HG03342 (cell line): ENCODE results near the gene OR5T2.
"Not testable (repeated sequence)": the region's sequence is repeated elsewhere in the genome, so short reads cannot be mapped to it uniquely, and the experiment has no call there.

Source experiments
- ATAC-seq: cut with Tn5 transposase; IDR thresholded peaks from one replicate; pipeline ENCODE4 v1.9.1; 2021; ENCODE audit warnings: mild to moderate bottlenecking, moderate library complexity; ENCODE audit not compliant: unreplicated experiment

The OR5T2 gene

GRCh38 chr11:56234155-56234554 is at the start of gene OR5T2:
OR5T2 (minus strand) TSS chr11:56234255; CDS start chr11:56233062, 1,193 bp downstream.
- ATAC-seq: no peak

GRCh38 chr11:56273854-56274253 is 39.8 kb upstream of the OR5T2 start, which contains the start of gene OR5T1:
OR5T1 (plus strand) TSS chr11:56274154; CDS start chr11:56275639, 1,485 bp downstream.
- no peak for ATAC-seq

- no peak for ATAC-seq
Measured at GRCh38 chr11:56271092-56271491, 37.0 kb upstream of the OR5T2 start.

GRCh38 chr11:56251954-56252353 is 17.9 kb upstream of the OR5T2 start, which contains the start of gene OR5T3:
OR5T3 (plus strand) TSS chr11:56252254; CDS start chr11:56252254, 0 bp downstream.
- no peak for ATAC-seq

- ATAC-seq: not testable (repeated sequence)
Measured at GRCh38 chr11:56219735-56220134, 14.3 kb downstream of the OR5T2 start.

- no peak for ATAC-seq
Measured at GRCh38 chr11:56214537-56214936, 19.5 kb downstream of the OR5T2 start.

- no peak for ATAC-seq
Measured at GRCh38 chr11:56207790-56208189, 26.3 kb downstream of the OR5T2 start.

GRCh38 chr11:56197367-56197766 is 36.7 kb downstream of the OR5T2 start:
- no peak for ATAC-seq

GRCh38 chr11:56196705-56197104 is 37.4 kb downstream of the OR5T2 start:
- no peak for ATAC-seq

GRCh38 chr11:56188602-56189001 is 45.5 kb downstream of the OR5T2 start:
- no peak for ATAC-seq

- ATAC-seq: no peak
Measured at GRCh38 chr11:56183459-56183858, 50.6 kb downstream of the OR5T2 start.
